Nucleus accumbens (tissue), 56 donors: ENCODE data around the gene ENTPD2.

Experiments
- DNase-seq, 56 donors: peaks; one replicate each; lab custom pipeline; 2025; lab: John Stamatoyannopoulos, UW

ENTPD2 gene

GRCh38 chr9:137032858-137033257 is 21.0 kb downstream of the ENTPD2 start:
- DNase-seq: no peak

- DNase-seq: no peak
These were observed 21.8 kb downstream of the ENTPD2 start, which contains the start of gene FUT7 for GRCh38 chr9:137031904-137032640. Gene FUT7, minus strand, starts transcription at chr9:137032088. Its CDS starts 97 bp downstream, at chr9:137031991.

GRCh38 chr9:137030538-137031527 is 23.0 kb downstream of the ENTPD2 start:
- DNase-seq: peak in 1 of 56 donors; percentile 47

- no peak for DNase-seq
These were observed 23.9 kb downstream of the ENTPD2 start for GRCh38 chr9:137030006-137030405.

GRCh38 chr9:137029058-137029936 is 24.6 kb downstream of the ENTPD2 start:
- DNase-seq: peak in 50 of 56 donors; percentile 26 to 86 (median 66)

GRCh38 chr9:137028263-137029057 is 25.4 kb downstream of the ENTPD2 start:
- DNase-seq: peak in 44 of 56 donors; percentile 21 to 84 (median 61)

- peak in 10 of 56 donors; percentile 16 to 68 (median 50) for DNase-seq
These were observed 26.2 kb downstream of the ENTPD2 start, which contains the start of gene ABCA2 for GRCh38 chr9:137027369-137028262. Gene ABCA2, minus strand, starts transcription at chr9:137028237. Its CDS starts 97 bp downstream, at chr9:137028140.

- DNase-seq: peak in 6 of 56 donors; percentile 24 to 60 (median 50)
These were observed 27.0 kb downstream of the ENTPD2 start for GRCh38 chr9:137026828-137027227.

GRCh38 chr9:137026384-137026783 is 27.5 kb downstream of the ENTPD2 start:
- peak in 2 of 56 donors; percentile 51 for DNase-seq

- peak; percentile 73 to 100 (median 97) for DNase-seq
These were observed 28.3 kb downstream of the ENTPD2 start for GRCh38 chr9:137025517-137025966.

GRCh38 chr9:137023583-137023991 is 30.3 kb downstream of the ENTPD2 start:
- peak in 35 of 56 donors; percentile 23 to 78 (median 51) for DNase-seq

- peak in 1 of 56 donors; percentile 60 for DNase-seq
These were observed 30.7 kb downstream of the ENTPD2 start for GRCh38 chr9:137023157-137023556.

- DNase-seq: no peak
These were observed 31.2 kb downstream of the ENTPD2 start for GRCh38 chr9:137022662-137023008.

GRCh38 chr9:137021979-137022661 is 31.7 kb downstream of the ENTPD2 start:
- DNase-seq: peak in 53 of 56 donors; percentile 24 to 97 (median 80)

- DNase-seq: no peak
These were observed 32.3 kb downstream of the ENTPD2 start for GRCh38 chr9:137021568-137021978.

- DNase-seq: no peak
These were observed 32.9 kb downstream of the ENTPD2 start for GRCh38 chr9:137020771-137021567.
